H1 (cell line): ENCODE measurements around the gene XDH. TPM values are rescaled to one million over a fixed set of nuclear protein-coding genes. Genes with fewer than 3 reads are reported as not detected.

Experiments
- CTCF ChIA-PET: fragments of 300-600 bp; sonication (Branson Sonifier 250); formaldehyde crosslinking; loops from one replicate; lab custom pipeline; 2021; ENCODE audit not compliant: partially characterized antibody; lab: Charles Lee
- POLR2A ChIA-PET: fragments of 300-600 bp; sonication (Branson Sonifier 250); formaldehyde crosslinking; loops from one replicate; lab custom pipeline; 2021; ENCODE audit warnings: inconsistent platforms; ENCODE audit not compliant: partially characterized antibody; lab: Charles Lee
- DNase-seq, 2 experiments: peaks; one replicate each; pipeline versions ENCODE4 v3.0.0 to v3.0.0-alpha.2; 2010 to 2022; ENCODE audit warnings: low spot score in 2 of 2, low read depth in 1 of 2, mixed read lengths in 1 of 2
- FAIRE-seq: peaks from 2 replicates; lab custom pipeline; 2011; peaks lifted over from hg19 to GRCh38; lab: Jason Lieb, UNC
- H2AFZ ChIP-seq: 2 replicates; pipeline ENCODE4 v1.8.1; 2012; ENCODE audit warnings: low read length, inconsistent platforms
- H2AK5ac ChIP-seq: 2 replicates; pipeline ENCODE4 v1.6.1; 2013; ENCODE audit warnings: low read depth, low read length
- H2BK120ac ChIP-seq: replicated peaks from 2 replicates; pipeline ENCODE3; 2013; ENCODE audit warnings: low read depth, low read length, inconsistent platforms
- H2BK12ac ChIP-seq: 2 replicates; pipeline ENCODE4 v1.6.1; 2013; ENCODE audit warnings: low read depth, low read length
- H2BK15ac ChIP-seq: 2 replicates; pipeline ENCODE4 v1.6.1; 2013; ENCODE audit warnings: low read length
- H2BK20ac ChIP-seq: 2 replicates; pipeline ENCODE4 v1.6.1; 2013; ENCODE audit warnings: low read length
- H2BK5ac ChIP-seq: 2 replicates; pipeline ENCODE4 v1.6.1; 2013; ENCODE audit warnings: low read depth, low read length
- H3K14ac ChIP-seq: 2 replicates; pipeline ENCODE4 v1.6.1; 2013; ENCODE audit warnings: inconsistent platforms; ENCODE audit not compliant: insufficient read length
- H3K18ac ChIP-seq: 2 replicates; pipeline ENCODE4 v1.6.1; 2013; ENCODE audit warnings: low read length; ENCODE audit errors: extremely low read depth
- H3K23ac ChIP-seq: 2 replicates; pipeline ENCODE4 v1.6.1; 2013; ENCODE audit warnings: inconsistent platforms; ENCODE audit not compliant: insufficient read length
- H3K23me2 ChIP-seq: 2 replicates; pipeline ENCODE4 v1.6.1; 2013; ENCODE audit warnings: low read depth, low read length
- H3K27ac ChIP-seq: 2 replicates; pipeline ENCODE4 v1.6.1; 2011; ENCODE audit warnings: low read depth, low read length, inconsistent platforms
- H3K27me3 ChIP-seq, 4 experiments: replicated peaks in 1 of 4; 1 replicate in 1 of 4; 2 replicates in 3 of 4; pipeline versions ENCODE4 v1.6.1 to v1.8.1; 2011 to 2013; ENCODE audit warnings: low read length in 3 of 4, mild to moderate bottlenecking in 3 of 4, inconsistent platforms in 2 of 4, mixed read lengths in 2 of 4, moderate library complexity in 1 of 4; ENCODE audit not compliant: control insufficient read depth in 3 of 4, insufficient read depth in 3 of 4; ENCODE audit errors: extremely low read depth in 1 of 4
- H3K36me3 ChIP-seq, 4 experiments: 2 replicates each; pipeline versions ENCODE4 v1.6.1 to v1.8.1; 2011 to 2013; ENCODE audit warnings: mild to moderate bottlenecking in 4 of 4, low read length in 3 of 4, moderate library complexity in 2 of 4, control low read depth in 1 of 4, inconsistent platforms in 1 of 4; ENCODE audit not compliant: insufficient read depth in 4 of 4, control insufficient read depth in 2 of 4
- H3K4ac ChIP-seq: replicated peaks from 2 replicates; pipeline ENCODE3; 2013; ENCODE audit warnings: low read length, low read depth, mixed read lengths, inconsistent platforms; ENCODE audit not compliant: insufficient read length
- H3K4me1 ChIP-seq, 4 experiments: replicated peaks in 1 of 4; 1 replicate in 1 of 4; 2 replicates in 3 of 4; pipeline versions ENCODE4 v1.6.1 to v1.8.1; 2011 to 2013; ENCODE audit warnings: low read length in 3 of 4, inconsistent platforms in 2 of 4, mixed read lengths in 1 of 4; ENCODE audit not compliant: insufficient read depth in 4 of 4, control insufficient read depth in 3 of 4
- H3K4me2 ChIP-seq, 2 experiments: 2 replicates each; pipeline versions ENCODE4 v1.6.1 to v1.8.1; 2011 to 2013; ENCODE audit warnings: low read depth in 2 of 2, low read length in 2 of 2, control low read depth in 1 of 2, inconsistent platforms in 1 of 2, mild to moderate bottlenecking in 1 of 2; ENCODE audit not compliant: insufficient read depth in 1 of 2
- H3K4me3 ChIP-seq, 4 experiments: fragments of 200-600, 300-600 bp in 1 of 4; sonication (generic), shearing (Covaris generic), sonication (Bioruptor Twin) in 1 of 4; 2 replicates each; pipeline versions ENCODE4 v1.5.1 to v1.8.1; 2011 to 2016; ENCODE audit warnings: low read length in 4 of 4, low read depth in 3 of 4, control low read depth in 2 of 4, inconsistent platforms in 2 of 4, mild to moderate bottlenecking in 2 of 4, mixed read lengths in 1 of 4, moderate library complexity in 1 of 4; ENCODE audit not compliant: insufficient read depth in 2 of 4; ENCODE audit errors: extremely low read depth in 1 of 4
- H3K56ac ChIP-seq: replicated peaks from 2 replicates; pipeline ENCODE3; 2013; ENCODE audit warnings: low read depth, mild to moderate bottlenecking, mixed read lengths, low read length, inconsistent platforms; ENCODE audit not compliant: insufficient read length
- H3K79me1 ChIP-seq: 2 replicates; pipeline ENCODE4 v1.6.1; 2013; ENCODE audit warnings: low read depth, low read length, control low read depth
- H3K79me2 ChIP-seq, 2 experiments: 2 replicates each; pipeline versions ENCODE4 v1.6.1 to v1.8.1; 2012 to 2013; ENCODE audit warnings: low read length in 2 of 2, mild to moderate bottlenecking in 2 of 2, inconsistent platforms in 1 of 2; ENCODE audit not compliant: insufficient read depth in 2 of 2, control insufficient read depth in 1 of 2
- H3K9ac ChIP-seq, 4 experiments: replicated peaks in 1 of 4; 1 replicate in 1 of 4; 2 replicates in 3 of 4; pipeline versions ENCODE4 v1.6.1 to v1.8.1; 2011 to 2013; ENCODE audit warnings: low read depth in 3 of 4, low read length in 3 of 4, control low read depth in 2 of 4, mild to moderate bottlenecking in 2 of 4, moderate library complexity in 2 of 4, inconsistent platforms in 1 of 4; ENCODE audit errors: extremely low read depth in 1 of 4
- H3K9me3 ChIP-seq, 2 experiments: 2 replicates each; pipeline versions ENCODE4 v1.6.1 to v1.8.1; 2012 to 2013; ENCODE audit warnings: mild to moderate bottlenecking in 2 of 2, moderate library complexity in 2 of 2, control low read depth in 1 of 2, inconsistent platforms in 1 of 2, low read depth in 1 of 2, low read length in 1 of 2, mixed read lengths in 1 of 2; ENCODE audit not compliant: insufficient read depth in 2 of 2
- H4K20me1 ChIP-seq, 2 experiments: replicated peaks in 1 of 2; 2 replicates each; pipeline versions ENCODE3 to v1.8.1; 2011 to 2013; ENCODE audit warnings: inconsistent platforms in 2 of 2, low read length in 2 of 2, mild to moderate bottlenecking in 1 of 2; ENCODE audit not compliant: insufficient read depth in 2 of 2, control insufficient read depth in 1 of 2
- H4K5ac ChIP-seq: 2 replicates; pipeline ENCODE4 v1.6.1; 2013; ENCODE audit warnings: low read length, low read depth, mixed read lengths, inconsistent platforms; ENCODE audit not compliant: insufficient read length
- H4K8ac ChIP-seq: 2 replicates; pipeline ENCODE4 v1.8.0; 2013; ENCODE audit warnings: mild to moderate bottlenecking, moderate library complexity, low read length, inconsistent platforms; ENCODE audit not compliant: insufficient read depth; ENCODE audit errors: extremely low read depth
- H4K91ac ChIP-seq: replicated peaks from 2 replicates; pipeline ENCODE3; 2013; ENCODE audit warnings: low read length, mixed read lengths, inconsistent platforms; ENCODE audit not compliant: insufficient read length
- GABPA ChIP-seq: IDR thresholded peaks from 2 replicates; pipeline ENCODE4 v1.6.1; 2011; ENCODE audit warnings: mild to moderate bottlenecking, low read length, moderate library complexity, borderline replicate concordance; ENCODE audit not compliant: insufficient read depth
- HDAC2 ChIP-seq, 2 experiments: fragments of 300-600 bp in 1 of 2; sonication (generic) in 1 of 2; IDR thresholded peaks; 2 replicates each; pipeline ENCODE4 v1.6.1; 2011 to 2012; ENCODE audit warnings: low read depth in 2 of 2, low read length in 2 of 2, mild to moderate bottlenecking in 2 of 2, moderate library complexity in 2 of 2, borderline replicate concordance in 1 of 2, inconsistent platforms in 1 of 2
- HDAC6 ChIP-seq: IDR thresholded peaks from one replicate; pipeline ENCODE4 v1.7.1; 2012; ENCODE audit warnings: low read depth, mild to moderate bottlenecking, inconsistent platforms, low read length, moderate library complexity
- JUN ChIP-seq: IDR thresholded peaks from 2 replicates; pipeline ENCODE4 v1.6.1; 2011; ENCODE audit warnings: low read depth, mild to moderate bottlenecking, improper control_type of control experiment, low read length
- KDM4A ChIP-seq: IDR thresholded peaks from one replicate; pipeline ENCODE4 v1.7.1; 2012; ENCODE audit warnings: low read depth, mild to moderate bottlenecking, moderate library complexity, low read length, inconsistent platforms; ENCODE audit not compliant: severe bottlenecking
- NANOG ChIP-seq: IDR thresholded peaks from 2 replicates; pipeline ENCODE4 v1.6.1; 2011; ENCODE audit warnings: low read length, low read depth, mild to moderate bottlenecking, inconsistent platforms; ENCODE audit not compliant: insufficient read depth, poor library complexity, severe bottlenecking
- NRF1 ChIP-seq: IDR thresholded peaks from 2 replicates; pipeline ENCODE4 v1.6.1; 2011; ENCODE audit warnings: mild to moderate bottlenecking, low read depth, low read length, improper control_type of control experiment
- RAD21 ChIP-seq, 2 experiments: IDR thresholded peaks in 1 of 2; conservative IDR thresholded peaks in 1 of 2; 2 replicates each; pipeline ENCODE4 v1.6.1; 2011; ENCODE audit warnings: low read depth in 2 of 2, low read length in 2 of 2, improper control_type of control experiment in 1 of 2, inconsistent platforms in 1 of 2, mild to moderate bottlenecking in 1 of 2, moderate library complexity in 1 of 2
- SAP30 ChIP-seq: fragments of 300-600 bp; sonication (generic); IDR thresholded peaks from 2 replicates; pipeline ENCODE4 v1.7.1; 2012; ENCODE audit warnings: low read length, moderate library complexity, mild to moderate bottlenecking, inconsistent platforms; ENCODE audit not compliant: insufficient read depth, insufficient replicate concordance
- WGBS, 2 experiments: shearing (Covaris generic) in 1 of 2; methylation state at CpG; one replicate each; pipeline versions ENCODE4 v1.1.6 to v1.1.7; 2013 to 2015; ENCODE audit warnings: low lambda C conversion rate in 2 of 2, mixed read lengths in 2 of 2, inconsistent platforms in 1 of 2, low coverage in 1 of 2, missing lambda C conversion rate in 1 of 2; ENCODE audit not compliant: insufficient replicate concordance in 2 of 2, insufficient coverage in 1 of 2, insufficient read length in 1 of 2; ENCODE audit errors: extremely low coverage in 1 of 2, missing lambda C conversion rate in 1 of 2; 5-methylcytosine and 5-hydroxymethylcytosine counted together
- long read RNA-seq, 2 experiments: library from RNA in 1 of 2; library from capped mRNA in 1 of 2; stranded (forward); transcript quantifications; one replicate each; pipeline ENCODE4 v2.0.0, GENCODE V29; 2021; ENCODE audit warnings: inconsistent platforms in 1 of 2
- polyA minus RNA-seq, 3 experiments: library from RNA; depleted of rRNA, polyadenylated mRNA; stranded (reverse); fragments of >200 nt; gene quantifications; 1 replicate in 2 of 3; 2 replicates in 1 of 3; pipeline ENCODE4 v1.2.3, GENCODE V29; 2011
- polyA plus RNA-seq, 7 experiments: library from polyadenylated mRNA; depleted of rRNA in 3 of 7; stranded (reverse) in 5 of 7; unstranded in 2 of 7; fragments of >200 nt in 5 of 7; fragments of 200-250 nt in 2 of 7; gene quantifications; 1 replicate in 5 of 7; 2 replicates in 1 of 7; 4 replicates in 1 of 7; pipeline versions ENCODE4 v1.2.1 to v1.2.3, GENCODE V29; 2011 to 2013; ENCODE audit warnings: missing spikeins in 2 of 7, mixed read lengths in 2 of 7
- total RNA-seq: library from RNA; stranded (reverse); fragmentation: NEBNext Ultra II Directional; extraction: Animal tissue kit (Norgen Biotek cat#: 25700); gene quantifications from 2 replicates; pipeline ENCODE4 v1.2.1, GENCODE V29; 2021

The XDH gene
- total RNA-seq, result 0.98 and 1.2 TPM in 2 replicates
- 0.46 and 0.68 TPM in 2 replicates for polyA plus RNA-seq (2011; rRNA removed)
- polyA plus RNA-seq (2011; cell fraction: cytosol; rRNA removed), result 0.67 TPM
- polyA plus RNA-seq (2011; cell fraction: nucleus; rRNA removed), result 3.0 TPM
- polyA plus RNA-seq (2012, experiment 1 of 2), result 0.21 to 0.62 TPM (median 0.32 TPM) in 4 replicates
- not detected for polyA plus RNA-seq (2012, experiment 2 of 2)
- 0.53 TPM for polyA plus RNA-seq (2013, experiment 1 of 2)
- polyA plus RNA-seq (2013, experiment 2 of 2), result 0.46 TPM
- polyA minus RNA-seq (2011; rRNA and poly(A)+ RNA removed), result 4.0 and 4.2 TPM in 2 replicates
- polyA minus RNA-seq (2011; cell fraction: cytosol; rRNA and poly(A)+ RNA removed), result 0.59 TPM
- 5.0 TPM for polyA minus RNA-seq (2011; cell fraction: nucleus; rRNA and poly(A)+ RNA removed)
- long read RNA-seq, experiment 1, partial matches to known transcripts, result 1 of 1 reads
- long read RNA-seq, experiment 1, other reads (novel, unspliced or antisense), result 0 of 1 reads
- long read RNA-seq, experiment 2, partial matches to known transcripts, result 0 of 1 reads
- long read RNA-seq, experiment 2, other reads (novel, unspliced or antisense), result 1 of 1 reads

DNA sequence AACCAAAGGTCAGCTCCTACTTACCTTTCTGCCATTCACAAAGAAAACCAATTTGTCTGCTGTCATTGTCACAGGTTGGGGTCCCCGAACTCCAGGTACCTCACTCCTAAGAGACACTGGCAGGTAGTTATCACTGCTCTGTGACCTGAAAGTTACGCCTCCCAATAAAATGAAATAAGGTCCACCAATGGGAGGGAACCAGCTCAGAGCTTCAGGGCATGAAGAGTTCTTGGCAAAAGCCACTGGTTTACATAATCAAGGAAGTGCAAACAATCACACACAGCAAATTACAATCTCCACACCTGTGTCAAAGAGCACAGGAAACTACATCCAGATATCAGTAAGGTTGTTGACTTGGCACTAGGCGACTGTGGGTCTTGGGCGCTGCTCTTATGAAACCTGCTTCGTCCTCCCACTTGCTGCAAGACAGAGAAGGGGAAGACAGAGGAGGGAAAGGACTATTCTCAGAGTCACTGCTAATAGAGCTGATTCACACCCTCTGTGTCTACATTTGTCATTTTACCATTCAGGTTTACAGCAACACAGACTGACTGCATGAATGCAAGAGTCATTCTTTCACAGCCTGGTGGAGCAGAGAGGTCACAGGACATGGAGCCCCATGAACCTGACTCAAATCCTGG, at the start of gene XDH:
Gene XDH, minus strand, starts transcription at position 142 of the 641 bp plus-strand sequence. Its CDS starts 76 bp downstream, at position 66.
- no peak within 1 kb of the TSS for H3K4me3 ChIP-seq
- no peak within 1 kb of the TSS for H2BK15ac ChIP-seq
- no peak within 1 kb of the TSS for H2BK20ac ChIP-seq
- H3K9me3 ChIP-seq, result peaks cover 0 to 12% of the 10 kb centered on the region in 2 experiments; a peak in 2 of 4 replicates
- no peak within 1 kb of the TSS for H4K5ac ChIP-seq
- H3K23ac ChIP-seq, result no peak within 1 kb of the TSS
- H3K14ac ChIP-seq, result no peak within 1 kb of the TSS
- ChIA-PET CTCF (interaction anchor here (0.6 to 3.0 kb wide), 6 partner anchors 10 to 396 kb away, joined by 3 to 10 read pairs (median 4); no protein-coding TSS in a partner anchor), POLR2A (no interaction called here)
- H3K4ac ChIP-seq, result no peak within 1 kb of the TSS
- H4K20me1 ChIP-seq, result no peaks in the 10 kb centered on the region
- H3K18ac ChIP-seq, result no peak within 1 kb of the TSS
- FAIRE-seq (no peak), DNase-seq (no peak)
- no peak within 1 kb of the TSS for H3K56ac ChIP-seq
- H4K8ac ChIP-seq, result no peak within 1 kb of the TSS
- H3K23me2 ChIP-seq, result no peaks in the 10 kb centered on the region
- no peaks in the 10 kb centered on the region for H3K27me3 ChIP-seq
- H2AFZ ChIP-seq, result no peak within 1 kb of the TSS
- no peak within 1 kb of the TSS for H2BK120ac ChIP-seq
- H3K79me2 ChIP-seq, result no peaks in the 10 kb centered on the region
- WGBS, 2 experiments, result 88% methylated on average over 5 of the region's 5 CpGs; no CpG with 5 or more reads in 1 of the 2 experiments
- H3K79me1 ChIP-seq, result no peaks in the 10 kb centered on the region
- no peak within 1 kb of the TSS for H2AK5ac ChIP-seq
- H2BK5ac ChIP-seq, result no peak within 1 kb of the TSS
- H3K4me2 ChIP-seq, result no peak within 1 kb of the TSS
- no peaks in the 10 kb centered on the region for H3K4me1 ChIP-seq
- no peaks in the 10 kb centered on the region; a peak in 1 of 8 replicates for H3K36me3 ChIP-seq
- H4K91ac ChIP-seq, result no peak within 1 kb of the TSS
- no peak within 1 kb of the TSS for H2BK12ac ChIP-seq
- H3K9ac ChIP-seq, result no peak within 1 kb of the TSS
- no peak within 1 kb of the TSS for H3K27ac ChIP-seq
- TF ChIP-seq RAD21 (IDR thresholded peaks at IDR 0.05 in 1 of 2, conservative IDR thresholded peaks at IDR 0.05 in 1 of 2; ENCODE audit: low read depth in 2 of 2, low read length in 2 of 2) (no peak), KDM4A (no peak), NRF1 (no peak), GABPA (no peak), HDAC6 (no peak), SAP30 (no peak), JUN (no peak), HDAC2 (IDR thresholded peaks at IDR 0.05; ENCODE audit: borderline replicate concordance in 1 of 2, low read depth in 2 of 2, low read length in 2 of 2) (no peak), NANOG (no peak)
